GM18867 (cell line): ENCODE measurements around the gene VPS13D.

Experiments used
- ATAC-seq: cut with Tn5 transposase; IDR thresholded peaks from one replicate; pipeline ENCODE4 v1.9.1; 2021; ENCODE audit warnings: mild to moderate bottlenecking, moderate library complexity; ENCODE audit not compliant: unreplicated experiment

The VPS13D gene

DNA sequence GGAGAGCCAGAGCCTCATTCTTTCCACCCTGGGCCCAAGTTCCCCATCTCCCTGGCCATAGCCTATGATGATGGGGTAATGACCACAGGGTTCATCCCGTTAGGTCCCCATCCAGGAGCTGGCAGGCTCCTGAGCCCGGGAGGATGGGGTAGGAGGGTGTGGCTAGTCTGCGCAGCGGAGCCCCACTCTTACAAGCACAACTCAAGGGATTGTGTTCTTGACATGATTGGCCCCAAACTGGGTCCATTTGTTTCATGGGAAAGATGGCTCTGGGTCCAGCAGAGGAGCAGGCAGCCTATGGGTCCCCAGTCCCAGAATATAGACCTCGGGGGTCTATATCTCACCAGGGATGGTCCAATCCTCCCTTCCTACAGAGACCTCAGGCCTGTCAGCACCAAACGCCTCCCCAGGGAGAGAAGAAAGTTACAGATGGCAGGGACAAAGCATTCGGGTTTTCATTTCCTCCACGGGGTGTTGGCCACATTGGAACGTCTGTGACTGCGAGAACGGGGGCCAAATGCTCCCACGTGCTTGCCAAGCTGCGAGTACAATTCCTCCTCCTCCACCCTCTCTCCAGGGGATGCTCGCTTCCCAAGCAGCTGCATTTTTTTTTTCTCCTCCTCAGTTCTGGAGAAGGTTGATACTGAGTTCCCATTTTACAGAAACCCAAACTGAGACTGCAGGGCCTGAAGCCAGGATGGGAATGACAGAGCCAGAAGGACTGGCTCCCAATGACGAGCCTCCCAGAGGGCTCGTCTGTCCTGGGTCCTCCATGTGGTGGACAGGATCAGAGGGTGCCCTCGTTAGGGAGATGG lies 317.1 kb downstream of the VPS13D start:
- ATAC-seq, result no peak

DNA sequence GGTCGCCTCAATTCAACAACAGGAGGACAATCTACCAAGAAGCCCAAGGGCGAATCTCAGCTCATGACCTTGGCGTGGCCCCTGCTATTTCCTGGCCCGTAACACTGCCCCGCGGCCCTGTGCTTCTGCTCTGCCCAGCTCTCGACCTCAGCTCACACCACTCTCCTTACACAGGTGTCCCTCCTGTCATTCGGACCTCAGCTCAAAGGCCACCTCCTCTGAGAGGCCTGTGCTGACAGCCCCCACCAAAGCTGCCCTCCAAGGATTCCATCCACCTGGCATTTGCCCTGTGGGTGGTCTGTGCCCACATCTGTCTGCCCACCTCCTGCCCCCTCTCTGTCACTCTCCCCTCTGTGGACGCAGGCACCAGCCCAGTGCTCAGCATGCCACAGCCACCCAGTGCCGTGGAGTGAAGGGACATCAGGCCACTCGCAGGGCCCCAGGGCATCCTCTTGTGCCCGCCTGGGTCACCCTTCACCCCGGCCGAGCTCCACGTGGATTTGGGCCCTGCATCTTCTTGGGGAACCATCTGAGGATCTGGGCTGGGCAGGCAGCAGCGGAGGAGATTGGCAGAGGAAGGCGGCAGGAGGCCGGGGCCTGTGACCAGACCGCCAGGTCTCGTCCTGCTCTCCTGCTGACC lies 317.9 kb downstream of the VPS13D start:
- no peak for ATAC-seq

DNA sequence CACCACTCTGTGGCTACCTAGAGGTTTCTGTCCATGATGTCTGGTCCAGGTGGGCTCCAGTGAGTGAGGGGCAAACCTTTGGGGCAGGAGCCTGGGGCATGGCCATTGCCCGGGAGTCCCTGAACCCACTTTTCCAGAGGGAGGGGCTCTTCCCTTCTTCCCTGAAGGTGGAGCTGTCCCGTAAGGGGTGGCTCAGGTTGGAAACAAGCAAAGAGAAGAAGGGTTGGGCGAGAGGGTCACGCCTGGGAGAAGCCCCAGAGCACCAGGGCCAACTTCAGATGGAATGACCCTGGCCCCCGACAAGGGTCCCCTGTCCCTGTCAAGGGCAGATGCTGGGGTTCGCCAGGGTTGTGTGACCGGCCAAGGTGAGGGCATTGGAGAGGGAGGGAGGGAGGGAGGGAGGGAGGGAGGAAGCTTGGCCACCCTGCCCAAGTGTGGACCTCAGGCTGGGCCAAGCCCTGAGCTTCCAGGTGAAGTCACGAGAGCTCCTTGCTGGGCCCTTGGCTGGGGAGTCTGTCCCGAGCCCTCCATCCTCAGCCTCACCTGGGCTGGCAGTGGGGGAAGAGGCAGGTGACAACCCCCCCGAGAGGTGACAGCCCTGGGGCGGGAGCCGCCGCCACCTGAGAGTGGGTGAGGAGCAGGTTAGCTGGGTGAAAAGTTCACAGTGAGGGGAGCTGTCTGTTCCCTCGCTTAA lies 318.6 kb downstream of the VPS13D start:
- no peak for ATAC-seq

DNA sequence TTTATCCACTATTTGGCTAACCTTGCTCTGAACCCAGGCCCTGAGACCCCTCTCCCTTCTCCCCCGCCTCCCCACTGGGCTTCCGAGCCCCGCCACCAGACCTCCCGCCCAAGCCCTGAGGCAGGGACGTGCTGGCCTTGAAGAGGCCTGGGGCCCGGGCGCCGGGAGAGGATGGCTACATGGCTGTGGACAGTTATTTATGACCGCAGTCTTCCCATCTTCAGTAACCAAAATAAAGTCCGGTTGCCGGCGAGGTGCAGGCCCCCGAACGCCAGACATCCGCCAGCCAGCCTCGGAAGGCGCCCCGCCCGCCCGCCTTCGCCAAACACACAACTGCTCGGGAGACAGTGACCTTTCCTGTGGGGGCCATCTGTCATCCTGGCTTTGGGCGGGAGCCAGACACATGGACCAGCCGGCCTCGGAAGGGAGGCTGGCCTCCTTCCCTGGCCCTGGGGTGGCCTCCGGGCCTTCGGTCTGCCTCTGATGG lies 319.2 kb downstream of the VPS13D start:
- no peak for ATAC-seq

DNA sequence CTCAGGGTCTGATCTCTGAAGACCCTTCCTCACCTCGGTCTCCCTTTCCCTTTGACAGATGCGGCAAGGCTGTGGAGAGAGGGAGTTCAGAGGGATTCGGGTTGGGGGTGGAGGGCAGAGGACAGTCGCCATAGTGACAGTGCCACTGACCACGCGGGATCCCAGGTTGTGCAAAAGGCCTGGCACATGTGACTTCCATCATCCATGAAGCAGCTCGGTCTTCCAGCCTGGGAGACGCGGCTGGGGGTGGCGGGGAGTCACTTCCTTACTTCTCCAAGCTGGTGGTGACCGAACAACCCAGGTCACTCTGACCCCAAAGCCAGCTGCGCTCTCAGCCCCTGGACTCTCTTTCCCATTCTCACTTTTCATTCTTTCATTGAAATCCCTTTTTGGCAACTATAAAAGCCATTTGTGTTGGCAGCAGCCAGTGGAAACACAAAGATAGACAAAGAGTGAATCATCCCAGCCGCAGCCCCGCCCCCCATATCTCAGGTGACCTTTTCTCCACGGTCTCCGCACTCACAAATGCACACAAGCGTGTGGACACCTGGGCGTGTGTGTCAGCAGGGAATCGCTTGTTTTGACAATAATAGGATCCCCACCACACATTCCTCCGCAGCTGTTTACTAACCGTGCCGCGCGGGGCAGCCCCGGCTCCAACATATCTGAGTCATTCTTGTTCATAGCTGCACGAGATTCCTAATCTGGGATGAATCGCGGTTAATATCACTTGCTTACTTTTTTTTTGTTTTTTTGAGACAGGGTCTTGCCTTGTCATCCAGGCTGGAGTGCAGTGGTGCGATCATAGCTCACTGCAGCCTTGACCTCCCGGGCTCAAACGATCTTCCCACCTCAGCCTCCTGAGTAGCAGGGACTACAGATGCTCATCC lies 319.9 kb downstream of the VPS13D start:
- ATAC-seq, result no peak

DNA sequence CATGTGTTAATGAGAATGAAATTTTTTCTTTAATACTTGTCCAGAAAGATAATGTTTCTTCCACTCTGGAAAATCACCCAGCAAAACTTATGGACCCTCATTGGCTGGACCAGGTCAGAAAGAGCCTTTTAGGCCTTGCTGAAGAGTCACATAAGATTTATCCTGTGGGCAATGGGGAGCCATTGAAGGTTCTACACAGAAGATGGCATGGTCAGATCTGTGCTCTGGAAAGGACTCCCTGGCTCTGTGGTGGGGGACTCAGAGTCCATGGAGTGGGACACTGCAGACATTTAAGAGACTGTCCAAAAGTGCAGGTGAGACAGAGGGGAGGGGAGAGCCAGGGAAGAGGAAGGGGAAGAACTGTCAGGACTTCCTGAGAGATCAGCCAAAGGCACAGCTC lies 321.8 kb downstream of the VPS13D start:
- no peak for ATAC-seq

DNA sequence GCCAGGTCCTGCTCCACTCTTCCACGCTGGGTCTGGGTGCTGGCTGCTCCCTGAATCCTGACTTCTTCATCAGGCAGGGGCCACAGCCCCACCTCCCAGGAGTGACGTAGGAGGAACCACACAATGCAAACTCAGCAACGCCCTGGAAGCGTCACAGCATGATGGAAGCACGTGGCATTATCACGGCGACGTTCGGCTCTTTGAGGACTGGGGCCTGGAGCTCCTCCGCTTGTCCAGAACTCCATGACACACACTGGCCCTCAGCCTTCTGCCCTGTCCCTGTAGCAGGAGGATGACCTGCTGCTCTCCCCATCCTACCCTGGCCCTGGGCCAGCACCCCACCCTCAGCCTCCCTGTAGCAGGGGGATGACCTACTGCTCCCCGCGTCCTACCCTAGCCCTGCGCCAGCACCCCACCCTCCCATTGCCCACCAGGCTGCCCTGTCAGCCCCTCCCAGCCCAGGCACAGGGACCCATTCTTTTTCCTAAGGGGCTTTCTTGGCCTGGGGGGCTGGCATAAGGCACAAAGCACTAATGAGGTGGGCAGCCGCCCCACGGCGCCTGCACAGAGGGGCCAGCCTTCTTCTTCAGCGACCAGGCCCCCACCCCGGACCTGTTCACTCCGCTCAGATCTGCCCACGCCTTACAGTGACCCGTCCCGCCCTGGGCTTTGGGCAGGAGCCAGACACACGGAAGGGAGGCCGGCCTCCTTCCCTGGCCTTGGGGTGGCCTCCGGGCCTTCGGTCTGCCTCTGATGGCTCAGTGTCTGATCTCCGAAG lies 322.5 kb downstream of the VPS13D start:
- no peak for ATAC-seq

DNA sequence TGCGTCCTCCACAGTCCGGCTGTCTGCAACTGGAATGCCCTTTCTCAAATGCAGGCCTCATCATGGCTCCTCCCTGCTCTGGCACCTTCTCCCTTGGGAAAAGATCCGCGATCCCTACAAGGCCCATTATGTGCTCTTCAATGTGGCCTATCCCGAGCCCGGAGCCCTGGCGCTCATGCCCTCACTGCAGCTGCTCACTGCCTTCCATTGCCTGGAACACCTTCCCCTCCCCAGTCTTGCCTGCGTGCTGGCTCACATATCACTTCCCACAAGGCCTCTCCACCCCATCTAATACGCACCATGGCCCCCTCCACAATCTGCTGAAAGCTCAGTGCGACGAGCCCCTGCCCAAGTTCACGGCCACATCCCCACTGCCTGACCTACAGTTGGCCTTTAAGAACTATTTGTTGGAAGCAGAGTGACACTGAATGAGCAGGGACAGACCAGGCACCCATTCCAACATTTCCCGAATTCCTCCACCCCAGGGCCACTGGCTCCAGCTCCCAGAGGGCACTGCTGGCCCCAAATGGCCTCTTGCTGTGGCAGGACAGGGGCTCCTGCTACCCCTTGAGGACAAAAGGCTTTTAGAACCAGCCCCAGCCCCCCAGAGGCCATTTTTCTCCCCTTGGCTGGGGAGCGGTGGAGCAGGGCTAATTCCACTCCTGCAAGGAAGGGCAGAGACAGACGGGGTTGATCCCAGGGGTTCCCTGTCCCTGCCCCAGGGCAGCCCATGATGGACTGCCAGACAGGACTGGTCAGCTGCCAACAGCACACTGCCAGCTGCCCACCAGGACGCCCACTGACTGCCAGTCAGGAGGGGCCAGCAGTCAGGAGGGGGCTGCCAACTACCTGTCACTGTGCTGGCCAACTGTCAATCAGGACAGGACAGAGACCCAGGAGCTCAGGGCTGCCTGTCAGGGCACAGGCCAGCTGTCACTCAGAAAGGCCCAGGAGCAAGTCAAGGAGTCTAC lies 323.4 kb downstream of the VPS13D start:
- ATAC-seq, result no peak

DNA sequence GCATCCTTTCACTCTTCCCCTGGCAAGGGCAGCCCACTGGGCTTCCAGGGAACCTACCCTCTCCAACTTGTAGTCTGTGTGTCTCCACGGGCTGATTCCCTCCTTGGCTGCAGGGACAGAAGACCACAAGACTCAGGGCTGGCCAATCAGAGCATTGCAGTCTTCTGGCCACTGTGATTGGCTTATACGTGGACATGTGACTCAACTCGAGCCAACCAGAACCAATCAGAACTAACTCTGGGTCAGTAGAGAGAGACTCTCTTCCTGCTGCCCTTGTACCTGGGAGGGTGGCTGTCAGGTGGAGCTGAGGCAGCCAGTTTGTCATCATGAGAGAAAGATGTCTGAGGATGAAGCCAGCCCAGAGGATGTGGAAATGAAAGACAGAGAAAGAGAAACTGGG lies 324.1 kb downstream of the VPS13D start:
- ATAC-seq, result no peak

DNA sequence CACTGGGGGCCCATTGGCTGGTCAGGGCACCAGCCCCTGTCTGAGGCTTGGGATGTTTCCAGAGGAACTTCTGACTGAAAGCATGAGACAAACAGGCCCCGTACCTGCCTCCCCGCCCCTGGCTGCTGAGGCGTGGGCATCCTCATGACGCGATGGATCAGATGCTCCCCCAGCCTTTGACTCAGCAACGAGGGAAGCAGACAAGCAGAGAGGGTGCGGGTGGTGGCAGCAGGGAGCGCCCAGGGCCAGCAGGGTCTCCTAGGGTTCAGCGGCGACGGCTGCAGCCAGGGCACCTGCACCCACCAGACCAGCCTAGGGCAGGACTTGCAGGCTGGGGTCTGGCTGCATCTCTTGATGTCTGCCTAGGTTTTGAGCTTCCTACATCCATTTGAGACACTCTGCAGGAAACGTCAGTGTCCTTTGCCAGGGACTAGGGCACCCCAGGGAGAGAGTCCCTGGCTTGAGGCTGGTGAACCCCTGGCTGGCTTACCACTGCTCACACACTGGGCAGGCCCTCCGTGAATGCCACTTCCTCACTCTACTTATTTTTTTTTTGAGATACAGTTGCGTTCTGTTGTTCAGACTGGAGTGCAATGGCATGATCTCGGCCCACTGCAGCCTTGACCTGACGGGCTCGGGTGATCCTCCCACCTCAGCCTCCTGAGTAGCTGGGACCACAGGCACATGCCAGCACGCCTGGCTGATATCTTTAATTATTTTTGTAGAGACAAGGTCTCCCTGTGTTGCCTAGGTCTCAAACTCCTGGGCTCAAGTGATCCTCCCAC lies 324.9 kb downstream of the VPS13D start:
- ATAC-seq, result no peak

DNA sequence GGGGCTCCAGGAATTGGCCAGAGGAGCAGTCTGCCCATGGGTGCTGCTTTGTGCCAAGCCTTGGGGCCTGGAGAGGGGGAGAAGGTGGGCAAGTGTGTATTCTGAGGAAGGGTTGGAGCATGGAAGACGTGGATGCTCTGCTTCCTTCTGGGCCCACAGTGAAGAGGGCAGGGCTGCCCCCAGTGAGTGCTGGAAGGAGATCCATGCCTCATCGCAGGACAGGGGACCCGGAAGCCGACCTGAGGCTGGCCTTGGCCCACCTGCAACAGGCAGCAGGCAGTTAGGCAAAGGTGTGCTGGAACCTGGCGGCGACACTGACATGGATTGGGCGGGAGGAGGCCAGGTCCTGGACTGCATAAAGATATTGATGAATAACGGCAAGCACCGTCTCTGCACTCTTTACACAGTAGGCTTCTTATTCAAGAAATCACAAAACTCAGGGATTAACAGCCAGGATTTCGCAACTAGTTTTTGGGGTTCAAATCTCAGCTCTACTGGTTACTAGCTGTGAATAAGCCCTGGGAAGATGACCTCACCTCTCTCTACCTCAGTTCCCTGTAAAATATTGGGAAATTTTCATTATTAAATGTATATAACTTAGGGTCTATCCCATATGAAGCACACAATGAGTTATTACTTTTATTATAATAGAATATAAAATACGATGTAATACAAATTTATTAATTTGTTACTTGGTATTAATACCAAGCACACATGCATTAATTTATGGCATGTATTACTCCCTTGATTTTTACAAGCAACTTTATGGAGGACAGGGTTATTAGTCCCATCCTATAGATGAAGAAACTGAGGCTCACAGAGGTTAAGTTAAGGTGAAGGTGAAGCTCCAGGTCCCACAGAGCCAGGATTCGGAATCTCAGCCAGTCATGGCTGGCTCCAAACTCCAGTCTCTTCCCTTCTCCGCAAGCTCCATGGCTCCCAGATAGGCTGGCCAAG lies 325.9 kb downstream of the VPS13D start:
- no peak for ATAC-seq

DNA sequence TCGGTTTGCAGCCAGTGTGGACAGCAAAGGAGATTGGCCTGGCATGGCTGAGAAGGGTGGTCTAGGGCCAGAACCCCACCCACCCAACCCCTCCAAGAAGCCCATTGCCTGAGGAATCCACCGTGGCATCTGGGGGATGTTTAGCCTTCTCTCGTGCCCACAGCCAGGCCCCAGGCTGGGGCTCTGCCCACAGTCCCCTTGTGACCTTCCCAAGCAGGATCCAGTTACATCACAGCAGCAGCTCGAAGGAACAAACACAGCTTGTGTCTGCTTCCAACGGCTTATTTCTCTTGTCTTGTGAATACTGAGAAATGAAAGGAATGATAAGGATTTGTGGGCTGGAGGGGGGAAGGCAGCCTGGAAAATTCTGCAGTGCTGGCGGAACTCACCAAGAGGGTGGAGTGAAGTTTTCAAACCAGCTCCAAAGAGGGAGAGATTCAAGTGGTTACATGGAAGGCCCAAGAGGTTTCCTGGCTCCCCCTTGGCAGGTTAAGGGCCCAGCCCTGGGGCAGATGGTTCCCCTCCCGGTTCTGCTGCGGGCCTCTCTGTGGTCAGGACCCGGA lies 326.6 kb downstream of the VPS13D start:
- no peak for ATAC-seq

DNA sequence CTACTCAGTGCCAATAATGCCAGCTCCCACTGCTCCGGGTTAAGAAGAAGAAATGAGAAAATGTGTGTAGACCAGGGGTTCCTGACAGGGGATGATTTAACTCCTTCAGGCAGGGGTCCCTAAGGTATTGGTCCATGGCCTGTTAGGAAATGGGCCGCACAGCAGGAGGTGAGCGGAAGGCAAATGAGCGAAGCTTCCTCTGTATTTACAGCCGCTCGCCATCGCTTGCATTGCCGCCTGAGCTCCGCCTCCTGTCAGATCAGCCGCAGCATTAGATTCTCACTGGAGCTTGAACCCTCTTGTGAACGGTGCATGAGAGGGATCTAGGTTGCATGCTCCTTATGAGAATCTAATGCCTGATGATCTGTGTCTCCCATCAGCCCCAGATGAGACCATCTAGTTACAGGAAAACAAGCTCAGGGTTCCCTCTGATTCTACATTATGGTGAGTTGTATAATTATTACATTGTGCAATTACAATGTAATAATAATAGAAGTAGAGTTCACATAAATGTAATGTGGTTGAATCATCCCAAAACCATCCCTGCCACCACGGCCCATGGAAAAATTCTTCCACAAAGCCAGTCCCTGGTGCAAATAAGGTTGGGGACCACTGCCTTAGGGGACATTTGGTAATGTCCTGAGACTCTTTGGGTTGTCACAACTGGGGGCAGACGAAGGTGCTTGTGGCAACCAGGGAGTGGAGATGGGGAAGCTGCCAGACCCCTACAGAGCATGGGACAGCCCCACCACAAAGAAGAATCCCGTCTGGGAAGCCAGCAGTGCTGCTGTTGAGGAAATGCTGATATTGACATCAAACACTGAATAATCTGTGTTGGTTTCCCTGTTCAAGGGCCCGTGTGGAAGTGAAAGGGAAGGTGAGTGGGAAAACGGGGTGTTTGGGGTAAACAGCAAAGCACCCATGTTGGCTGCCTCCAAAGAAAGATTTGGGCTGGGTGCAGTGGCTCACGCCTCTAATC lies 327.4 kb downstream of the VPS13D start:
- no peak for ATAC-seq

DNA sequence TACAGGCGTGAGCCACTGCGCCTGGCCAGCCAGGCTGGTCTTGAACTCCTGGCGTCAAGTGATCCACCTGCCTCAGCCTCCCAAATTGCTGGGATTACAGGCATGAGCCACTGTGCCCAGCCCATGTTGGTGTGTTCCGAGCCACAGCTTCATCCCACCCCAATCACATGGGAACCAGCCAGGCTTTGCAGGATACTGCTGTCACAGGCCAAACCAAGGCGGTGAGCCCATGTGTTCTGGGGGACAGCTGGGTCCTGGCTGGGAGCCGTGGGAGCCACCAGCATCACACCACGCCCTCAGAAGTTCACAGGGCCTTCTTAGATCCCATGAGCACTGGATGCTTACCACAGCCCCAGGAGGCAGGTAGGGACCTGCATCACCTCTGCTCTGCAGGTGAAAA lies 331.3 kb downstream of the VPS13D start:
- no peak for ATAC-seq
